ENCODE measurements around the gene LRRN2.

- TF ChIP-seq CTCF (IDR thresholded peaks at IDR 0.05): no peak
- no peak for TF ChIP-seq POLR2AphosphoS5 (IDR thresholded peaks at IDR 0.05; ENCODE audit: low read depth, low read length)
- TF ChIP-seq REST (IDR thresholded peaks at IDR 0.05; ENCODE audit: insufficient read depth in 1 of 2, low read depth in 2 of 2, low read length in 1 of 2): no peak
- TF ChIP-seq TCF7L2 (IDR thresholded peaks at IDR 0.05; ENCODE audit: low read depth, low read length): no peak
These were observed 33.6 kb downstream of the LRRN2 start for GRCh38 chr1:204651843-204652421.
